Karpas-422 (cell line): ENCODE measurements around the gene PRXL2B. TPM values are rescaled to one million over a fixed set of nuclear protein-coding genes. Genes with fewer than 3 reads are reported as not detected.

Experiments
- DNase-seq: peaks from one replicate; pipeline ENCODE4 v3.0.0-alpha.2; 2015
- H2AFZ ChIP-seq: fragments of 200-600 bp; sonication (generic); 2 replicates; pipeline ENCODE4 v1.6.1; 2014; ENCODE audit warnings: antibody characterized with exemption, low read length, mixed read lengths
- H3K27ac ChIP-seq: fragments of 200-600 bp; sonication (generic); 2 replicates; pipeline ENCODE4 v1.5.1; 2014; ENCODE audit warnings: mild to moderate bottlenecking, low read length, moderate library complexity
- H3K27me3 ChIP-seq: fragments of 200-600 bp; sonication (generic); 2 replicates; pipeline ENCODE4 v1.6.1; 2014; ENCODE audit warnings: low read length, mixed read lengths
- H3K36me3 ChIP-seq: fragments of 200-600 bp; sonication (generic); 2 replicates; pipeline ENCODE4 v1.6.1; 2014; ENCODE audit warnings: low read length, mixed read lengths; ENCODE audit not compliant: insufficient read depth
- H3K4me1 ChIP-seq: fragments of 200-600 bp; sonication (generic); 2 replicates; pipeline ENCODE4 v1.6.1; 2014; ENCODE audit warnings: mild to moderate bottlenecking, low read length, mixed read lengths
- H3K4me2 ChIP-seq: fragments of 200-600 bp; sonication (generic); 2 replicates; pipeline ENCODE4 v1.6.1; 2014; ENCODE audit warnings: low read length, low read depth, mild to moderate bottlenecking; ENCODE audit not compliant: poor library complexity, severe bottlenecking
- H3K4me3 ChIP-seq: fragments of 200-600 bp; sonication (generic); 2 replicates; pipeline ENCODE4 v1.5.1; 2014; ENCODE audit warnings: mild to moderate bottlenecking, antibody characterized with exemption, low read length, mixed read lengths
- H3K79me2 ChIP-seq: fragments of 200-600 bp; sonication (generic); 2 replicates; pipeline ENCODE4 v1.6.1; 2014; ENCODE audit warnings: mild to moderate bottlenecking, low read length, mixed read lengths
- H3K9ac ChIP-seq: fragments of 200-600 bp; sonication (generic); 2 replicates; pipeline ENCODE4 v1.6.0; 2014; ENCODE audit warnings: low read length
- H3K9me2 ChIP-seq: fragments of 200-600 bp; sonication (generic), shearing (Covaris generic); replicated peaks from 2 replicates; pipeline ENCODE4 v1.6.0; 2014; ENCODE audit warnings: mild to moderate bottlenecking, low read length, moderate library complexity; ENCODE audit not compliant: insufficient read depth
- H3K9me3 ChIP-seq: fragments of 300-700, 200-600 bp; sonication (generic); 2 replicates; pipeline ENCODE4 v1.6.1; 2014; ENCODE audit warnings: low read length, mixed read lengths
- H4K20me1 ChIP-seq: fragments of 200-600 bp; sonication (generic); 2 replicates; pipeline ENCODE4 v1.6.1; 2014; ENCODE audit warnings: mild to moderate bottlenecking, antibody characterized with exemption, low read length, low read depth; ENCODE audit not compliant: insufficient read depth
- total RNA-seq: library from RNA; depleted of rRNA; stranded (reverse); fragments of >200 nt; shearing (Covaris generic); gene quantifications from 2 replicates; pipeline ENCODE4 v1.2.3, GENCODE V29; 2014; ENCODE audit warnings: low replicate concordance

Gene PRXL2B
- total RNA-seq, 1 experiment from 2014 or later = 0.89 TPM

DNA sequence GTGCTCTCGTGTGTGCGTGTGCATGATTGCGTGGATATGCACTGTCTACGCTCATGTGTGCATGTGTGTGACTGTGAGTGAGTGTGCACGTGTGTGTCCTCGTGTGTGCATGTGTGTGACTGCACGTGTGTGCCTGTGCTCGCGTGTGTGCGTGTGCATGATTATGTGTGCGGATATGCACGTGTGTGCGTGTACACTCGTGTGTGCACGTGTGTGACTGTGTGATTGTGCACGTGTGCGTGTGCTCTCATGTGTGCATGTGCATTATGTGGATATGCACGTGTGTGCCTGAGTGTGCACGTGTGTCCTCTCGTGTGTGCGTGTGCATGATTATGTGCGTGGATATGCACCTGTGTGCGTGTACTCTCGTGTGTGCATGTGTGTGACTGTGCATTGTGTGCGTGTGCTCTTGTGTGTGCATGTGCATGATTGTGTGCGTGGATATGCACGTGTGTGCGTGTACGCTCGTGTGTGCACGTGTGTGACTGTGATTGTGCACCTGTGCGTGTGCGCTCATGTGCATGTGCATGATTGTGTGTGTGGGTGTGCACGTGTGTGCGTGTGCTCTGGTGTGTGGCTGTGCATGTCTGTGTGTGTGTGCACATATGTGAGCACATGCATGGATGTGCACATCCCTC lies 44.0 kb downstream of the PRXL2B start:
- Histone ChIP-seq H4K20me1 (no peaks in the 10 kb centered on the region), H3K4me2 (no peak overlapping the region), H2AFZ (no peak overlapping the region), H3K36me3 (no peaks in the 10 kb centered on the region), H3K79me2 (no peaks in the 10 kb centered on the region), H3K9me2 (no peaks in the 10 kb centered on the region), H3K4me3 (no peak overlapping the region), H3K9ac (no peak overlapping the region), H3K27me3 (no peaks in the 10 kb centered on the region), H3K27ac (no peak overlapping the region), H3K4me1 (no peaks in the 10 kb centered on the region), H3K9me3 (no peaks in the 10 kb centered on the region)
- no peak for DNase-seq

GRCh38 chr1:2631136-2632050 lies 44.8 kb downstream of the PRXL2B start:
- Histone ChIP-seq H3K4me1 (no peaks in the 10 kb centered on the region), H3K9ac (no peak overlapping the region), H2AFZ (no peak overlapping the region), H3K4me3 (no peak overlapping the region), H3K9me3 (no peaks in the 10 kb centered on the region), H3K9me2 (no peaks in the 10 kb centered on the region), H3K27ac (no peak overlapping the region), H3K4me2 (no peak overlapping the region), H3K79me2 (no peaks in the 10 kb centered on the region), H4K20me1 (no peaks in the 10 kb centered on the region), H3K36me3 (no peaks in the 10 kb centered on the region), H3K27me3 (no peaks in the 10 kb centered on the region; the same call in 1 of the 2 replicates)
- DNase-seq = no peak

- Histone ChIP-seq H3K4me3 (no peak overlapping the region), H3K79me2 (no peaks in the 10 kb centered on the region), H4K20me1 (no peaks in the 10 kb centered on the region), H3K4me1 (no peaks in the 10 kb centered on the region), H3K27ac (no peak overlapping the region), H3K4me2 (no peak overlapping the region), H2AFZ (no peak overlapping the region), H3K9me3 (no peaks in the 10 kb centered on the region), H3K9me2 (no peaks in the 10 kb centered on the region), H3K9ac (no peak overlapping the region), H3K36me3 (no peaks in the 10 kb centered on the region), H3K27me3 (peaks cover 3% of the 10 kb centered on the region; the same call in 1 of the 2 replicates)
- DNase-seq = no peak
Measured at GRCh38 chr1:2632051-2632430, 45.5 kb downstream of the PRXL2B start.

- no peak within 1 kb of the TSS for H3K4me3 ChIP-seq
- no peaks in the 10 kb centered on the region for H3K9me2 ChIP-seq
- no peaks in the 10 kb centered on the region for H3K79me2 ChIP-seq
- H3K9me3 ChIP-seq = no peaks in the 10 kb centered on the region
- H3K36me3 ChIP-seq = no peaks in the 10 kb centered on the region
- no peak within 1 kb of the TSS for H3K9ac ChIP-seq
- H3K27ac ChIP-seq = no peak within 1 kb of the TSS
- H4K20me1 ChIP-seq = no peaks in the 10 kb centered on the region
- DNase-seq = no peak
- H3K4me1 ChIP-seq = no peaks in the 10 kb centered on the region
- no peak within 1 kb of the TSS for H2AFZ ChIP-seq
- no peak within 1 kb of the TSS for H3K4me2 ChIP-seq
- H3K27me3 ChIP-seq = peaks cover 5% of the 10 kb centered on the region; the same call in 1 of the 2 replicates
Measured at GRCh38 chr1:2632561-2633361, 46.2 kb downstream of the PRXL2B start, which contains the start of gene MMEL1. Gene MMEL1 (minus strand): TSS chr1:2633016. CDS start chr1:2629484, 3,532 bp downstream.

GRCh38 chr1:2633366-2633935 lies 46.9 kb downstream of the PRXL2B start:
- no peak for DNase-seq
- Histone ChIP-seq H3K9me3 (no peaks in the 10 kb centered on the region), H3K9me2 (no peaks in the 10 kb centered on the region), H3K4me2 (no peak overlapping the region), H3K27ac (no peak overlapping the region), H3K36me3 (no peaks in the 10 kb centered on the region), H2AFZ (no peak overlapping the region), H3K4me3 (no peak overlapping the region), H3K4me1 (no peaks in the 10 kb centered on the region), H3K9ac (no peak overlapping the region), H3K79me2 (no peaks in the 10 kb centered on the region), H3K27me3 (peaks cover 5% of the 10 kb centered on the region; the same call in 1 of the 2 replicates), H4K20me1 (no peaks in the 10 kb centered on the region)

- H3K36me3 ChIP-seq = no peaks in the 10 kb centered on the region
- H3K4me1 ChIP-seq = no peaks in the 10 kb centered on the region
- DNase-seq = no peak
- no peaks in the 10 kb centered on the region for H3K79me2 ChIP-seq
- H3K4me3 ChIP-seq = no peak overlapping the region
- H3K27ac ChIP-seq = no peak overlapping the region
- H3K27me3 ChIP-seq = peaks cover 5% of the 10 kb centered on the region; the same call in 1 of the 2 replicates
- no peaks in the 10 kb centered on the region for H3K9me2 ChIP-seq
- no peak overlapping the region for H2AFZ ChIP-seq
- no peak overlapping the region for H3K9ac ChIP-seq
- H4K20me1 ChIP-seq = no peaks in the 10 kb centered on the region
- no peak overlapping the region for H3K4me2 ChIP-seq
- no peaks in the 10 kb centered on the region for H3K9me3 ChIP-seq
Measured at GRCh38 chr1:2633936-2634491, 47.4 kb downstream of the PRXL2B start.

GRCh38 chr1:2635361-2636010 lies 48.9 kb downstream of the PRXL2B start:
- Histone ChIP-seq H3K9ac (no peak overlapping the region), H3K27ac (no peak overlapping the region), H3K4me3 (no peak overlapping the region), H3K9me2 (no peaks in the 10 kb centered on the region), H3K79me2 (no peaks in the 10 kb centered on the region), H2AFZ (no peak overlapping the region), H4K20me1 (no peaks in the 10 kb centered on the region), H3K27me3 (peaks cover 5% of the 10 kb centered on the region; the same call in 1 of the 2 replicates), H3K36me3 (no peaks in the 10 kb centered on the region), H3K9me3 (no peaks in the 10 kb centered on the region), H3K4me2 (no peak overlapping the region), H3K4me1 (no peaks in the 10 kb centered on the region)
- no peak for DNase-seq
